ENCODE measurements around the gene GRN.

Gene GRN

GRCh38 chr17:44317545-44317944 is 27.6 kb upstream of the GRN start:
- peaks cover 27% of the 10 kb centered on the region for H3K36me3 ChIP-seq (ENCODE audit: control insufficient read depth, insufficient read depth, low read length)
- H3K4me3 ChIP-seq (replicated peaks; ENCODE audit: low read depth, low read length), result no peak overlapping the region
- TF ChIP-seq CTCF (IDR thresholded peaks at IDR 0.05; ENCODE audit: insufficient read depth, low read length, poor library complexity, severe bottlenecking), result no peak
- DNase-seq (ENCODE audit: extremely low read depth, insufficient read length), result no peak
- H3K27me3 ChIP-seq (replicated peaks; ENCODE audit: control insufficient read depth, insufficient read depth, low read length), result no peaks in the 10 kb centered on the region; the same call in 1 of the 2 replicates

GRCh38 chr17:44318077-44318892 is 26.8 kb upstream of the GRN start:
- no peak for TF ChIP-seq CTCF (IDR thresholded peaks at IDR 0.05; ENCODE audit: insufficient read depth, low read length, poor library complexity, severe bottlenecking)
- Histone ChIP-seq H3K36me3 (ENCODE audit: control insufficient read depth, insufficient read depth, low read length) (peaks cover 28% of the 10 kb centered on the region), H3K4me3 (replicated peaks; ENCODE audit: low read depth, low read length) (no peak overlapping the region), H3K27me3 (replicated peaks; ENCODE audit: control insufficient read depth, insufficient read depth, low read length) (no peaks in the 10 kb centered on the region; the same call in 1 of the 2 replicates)
- DNase-seq (ENCODE audit: extremely low read depth, insufficient read length), result no peak

- Histone ChIP-seq H3K4me3 (replicated peaks; ENCODE audit: low read depth, low read length) (no peak overlapping the region), H3K27me3 (replicated peaks; ENCODE audit: control insufficient read depth, insufficient read depth, low read length) (no peaks in the 10 kb centered on the region), H3K36me3 (ENCODE audit: control insufficient read depth, insufficient read depth, low read length) (peaks cover 28% of the 10 kb centered on the region)
- no peak for TF ChIP-seq CTCF (IDR thresholded peaks at IDR 0.05; ENCODE audit: insufficient read depth, low read length, poor library complexity, severe bottlenecking)
- DNase-seq (ENCODE audit: extremely low read depth, insufficient read length), result no peak
These were observed 25.0 kb upstream of the GRN start for GRCh38 chr17:44320066-44320465.

GRCh38 chr17:44321246-44322120 is 23.6 kb upstream of the GRN start:
- no peak for DNase-seq (ENCODE audit: extremely low read depth, insufficient read length)
- Histone ChIP-seq H3K4me3 (replicated peaks; ENCODE audit: low read depth, low read length) (no peak overlapping the region), H3K36me3 (ENCODE audit: control insufficient read depth, insufficient read depth, low read length) (peaks cover 28% of the 10 kb centered on the region), H3K27me3 (replicated peaks; ENCODE audit: control insufficient read depth, insufficient read depth, low read length) (no peaks in the 10 kb centered on the region)
- no peak for TF ChIP-seq CTCF (IDR thresholded peaks at IDR 0.05; ENCODE audit: insufficient read depth, low read length, poor library complexity, severe bottlenecking)

GRCh38 chr17:44322236-44322895 is 22.7 kb upstream of the GRN start:
- no peak for TF ChIP-seq CTCF (IDR thresholded peaks at IDR 0.05; ENCODE audit: insufficient read depth, low read length, poor library complexity, severe bottlenecking)
- Histone ChIP-seq H3K36me3 (ENCODE audit: control insufficient read depth, insufficient read depth, low read length) (peaks cover 28% of the 10 kb centered on the region), H3K4me3 (replicated peaks; ENCODE audit: low read depth, low read length) (no peak overlapping the region), H3K27me3 (replicated peaks; ENCODE audit: control insufficient read depth, insufficient read depth, low read length) (no peaks in the 10 kb centered on the region)
- no peak for DNase-seq (ENCODE audit: extremely low read depth, insufficient read length)
